GM18861 (cell line): ENCODE measurements around the gene ZNF385D.

Experiments used
- ATAC-seq: cut with Tn5 transposase; IDR thresholded peaks from one replicate; pipeline ENCODE4 v1.9.1; 2021; ENCODE audit not compliant: unreplicated experiment

Gene ZNF385D

DNA sequence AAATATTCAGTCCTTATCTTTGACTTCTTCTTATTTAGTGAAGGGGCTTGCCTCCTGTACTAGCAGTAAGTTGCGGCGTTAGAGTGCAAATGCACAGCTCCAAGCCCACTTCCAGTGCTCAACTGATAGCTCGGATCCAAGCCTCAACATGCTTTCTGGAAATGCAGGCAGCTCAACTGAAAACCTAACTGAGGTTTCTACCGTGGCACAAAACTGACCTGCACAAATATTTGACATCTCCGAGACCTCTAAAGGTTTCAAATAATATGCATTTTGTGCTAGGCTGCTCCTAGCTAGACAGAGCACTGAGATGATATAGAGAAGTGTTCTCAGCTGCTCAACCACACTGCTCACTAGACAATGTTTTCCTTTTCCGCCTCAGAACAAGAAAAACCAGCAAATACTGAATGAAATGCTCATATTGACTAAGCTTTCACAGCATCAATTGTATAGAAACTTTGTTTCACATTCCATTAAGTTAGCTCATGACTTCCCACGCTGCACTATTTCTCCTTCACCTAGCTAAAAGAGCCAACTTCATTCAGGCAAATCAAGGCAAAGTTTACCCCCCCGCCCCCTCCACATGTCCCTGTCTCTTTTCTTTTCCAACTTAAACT, 822 bp downstream of the ZNF385D start:
- no peak for ATAC-seq

DNA sequence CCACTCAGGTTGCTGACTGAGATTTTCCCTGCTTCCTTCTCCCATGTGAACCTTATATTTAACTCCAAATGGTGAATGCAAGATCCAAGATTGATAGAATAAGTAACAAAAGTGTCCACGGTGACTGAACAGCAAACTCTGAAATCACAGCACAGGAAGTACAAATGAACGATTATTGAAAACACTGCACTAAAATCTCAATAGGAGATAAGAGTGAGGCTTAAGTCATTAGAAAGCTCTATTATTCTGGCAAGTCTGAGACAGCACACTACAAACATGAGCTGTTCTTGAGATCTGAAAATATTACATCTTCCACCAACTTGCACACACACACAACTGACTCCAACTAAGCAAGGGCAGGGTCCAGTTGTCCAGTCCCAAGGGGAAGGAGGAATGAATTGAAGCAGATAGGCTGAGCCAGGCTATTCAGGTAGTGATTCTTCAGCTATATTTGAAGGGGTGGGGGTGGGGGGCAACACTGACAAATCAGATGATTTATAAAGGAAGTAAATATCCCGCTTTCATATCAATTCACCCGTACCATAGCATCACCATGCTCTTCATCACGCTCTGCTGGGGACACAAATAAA, 2.9 kb downstream of the ZNF385D start:
- ATAC-seq = no peak

- ATAC-seq = no peak
These were observed 3.6 kb downstream of the ZNF385D start for GRCh38 chr3:21747376-21747775.

DNA sequence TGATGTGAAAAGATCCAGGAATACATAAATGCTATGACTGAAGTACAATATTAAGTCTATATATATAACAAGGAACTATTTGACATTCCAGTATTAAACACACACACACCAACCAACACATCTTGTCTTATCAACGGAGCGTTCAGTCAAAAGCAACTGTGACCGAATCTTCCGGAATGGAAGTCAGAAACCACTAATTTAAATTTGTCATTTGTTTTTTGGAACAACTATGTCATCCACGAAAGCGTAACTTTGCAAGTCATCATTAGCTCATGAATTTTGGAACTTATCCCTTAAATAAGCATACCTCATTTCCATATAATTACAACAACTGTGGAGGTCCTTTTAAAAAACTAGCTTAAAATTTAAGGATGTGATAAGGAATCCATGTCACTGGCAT, 5.0 kb downstream of the ZNF385D start:
- ATAC-seq = no peak

DNA sequence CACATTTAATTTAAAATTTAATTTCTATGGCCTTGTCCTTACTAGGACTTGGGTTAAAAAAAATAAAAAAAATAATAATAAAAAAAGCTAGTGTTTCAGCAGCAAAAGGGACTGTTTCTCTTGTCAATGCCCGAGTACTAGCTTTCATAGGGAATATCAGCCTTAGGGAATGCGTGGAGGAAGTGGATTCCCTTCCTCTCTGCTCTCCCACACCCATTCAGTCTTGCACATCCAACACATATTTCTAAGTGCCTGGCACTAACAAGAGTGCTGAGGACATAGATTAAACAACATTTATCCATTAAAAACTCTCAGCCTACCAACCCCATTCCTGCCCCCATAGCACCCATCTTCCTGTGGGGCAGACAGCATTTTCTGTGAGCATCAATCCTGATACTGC, 6.2 kb downstream of the ZNF385D start:
- no peak for ATAC-seq

DNA sequence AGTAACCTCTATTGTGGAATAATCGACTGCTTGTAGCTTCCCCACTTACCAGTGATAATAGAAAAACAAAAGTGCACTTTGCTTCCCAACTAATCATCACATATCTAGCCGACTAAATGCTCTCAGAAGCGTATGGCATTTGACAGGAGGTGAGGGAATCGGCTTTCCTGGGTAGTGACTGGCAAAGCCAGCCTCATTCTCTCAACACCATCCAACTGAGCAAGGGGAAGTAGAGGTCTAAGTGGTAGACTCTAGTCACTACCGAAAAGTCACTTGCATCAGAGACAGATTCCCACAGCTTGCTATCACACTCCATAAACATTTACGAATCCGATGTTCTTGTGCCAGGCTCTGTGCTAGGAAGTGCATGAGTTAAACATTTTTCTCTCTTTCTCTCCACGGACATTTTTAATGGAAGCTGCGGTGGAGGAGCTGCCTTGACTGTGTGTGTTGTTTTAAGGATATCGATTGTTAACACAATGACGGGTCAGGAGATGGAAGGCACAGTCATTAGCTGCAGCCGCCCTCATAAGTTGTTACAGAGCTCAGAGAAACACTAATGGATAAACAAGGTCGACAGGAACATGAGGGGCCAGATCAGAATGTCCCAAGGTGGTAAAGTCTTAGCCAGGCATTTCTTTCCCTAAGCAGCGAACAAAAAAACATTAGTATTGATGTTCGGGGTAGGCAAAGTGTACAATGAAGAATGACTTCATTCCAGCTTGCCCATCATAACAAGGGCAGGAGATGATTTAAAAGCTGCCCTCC, 11.9 kb downstream of the ZNF385D start:
- ATAC-seq = no peak

DNA sequence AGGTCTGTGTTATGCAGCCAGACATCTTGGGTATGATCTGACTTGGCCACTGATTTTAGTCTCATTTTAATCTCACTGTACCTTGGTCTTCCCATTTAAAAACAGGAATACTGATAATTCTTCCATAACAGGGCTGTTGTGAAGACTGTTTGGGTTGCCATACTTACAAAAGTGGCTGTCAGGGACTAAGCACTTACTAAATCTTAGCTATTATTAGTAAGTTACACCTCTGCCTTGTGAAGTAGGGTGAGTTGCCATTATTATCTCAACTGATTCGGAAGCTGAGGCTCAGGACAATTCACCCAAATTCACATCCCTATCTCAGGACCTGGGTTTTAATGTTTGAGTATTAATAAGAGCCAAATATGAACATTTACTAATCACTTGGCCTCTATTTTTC, 12.7 kb downstream of the ZNF385D start:
- no peak for ATAC-seq

- no peak for ATAC-seq
These were observed 16.3 kb downstream of the ZNF385D start for GRCh38 chr3:21734746-21735145.

DNA sequence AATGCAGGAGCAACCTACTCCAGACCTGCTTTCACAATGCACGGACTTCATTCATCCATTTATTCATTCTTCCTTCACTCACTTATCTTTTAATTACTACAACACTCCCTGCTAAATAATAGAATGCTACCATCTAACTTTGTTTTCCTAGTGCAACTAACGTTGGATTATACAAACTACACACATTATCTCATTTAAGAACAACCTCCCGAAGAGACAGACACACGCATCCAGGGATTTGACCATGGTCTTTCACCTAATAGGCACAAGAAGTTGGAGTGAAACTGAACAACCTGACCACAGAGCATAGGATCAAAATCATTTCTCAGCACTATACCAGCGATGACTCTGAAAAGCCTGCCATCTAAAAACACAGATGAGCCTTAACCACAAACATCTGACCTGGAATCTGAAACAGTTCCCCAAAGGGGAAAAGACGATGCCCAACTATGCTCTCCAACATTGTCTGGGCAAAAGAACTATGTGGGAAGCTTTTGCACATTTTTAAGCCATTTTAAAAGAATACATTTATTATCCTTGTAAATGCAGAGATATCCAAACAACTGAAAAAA, 21.0 kb downstream of the ZNF385D start:
- ATAC-seq = no peak

GRCh38 chr3:21729331-21729730, 21.7 kb downstream of the ZNF385D start:
- ATAC-seq = no peak

GRCh38 chr3:21722768-21723167, 28.2 kb downstream of the ZNF385D start:
- no peak for ATAC-seq

DNA sequence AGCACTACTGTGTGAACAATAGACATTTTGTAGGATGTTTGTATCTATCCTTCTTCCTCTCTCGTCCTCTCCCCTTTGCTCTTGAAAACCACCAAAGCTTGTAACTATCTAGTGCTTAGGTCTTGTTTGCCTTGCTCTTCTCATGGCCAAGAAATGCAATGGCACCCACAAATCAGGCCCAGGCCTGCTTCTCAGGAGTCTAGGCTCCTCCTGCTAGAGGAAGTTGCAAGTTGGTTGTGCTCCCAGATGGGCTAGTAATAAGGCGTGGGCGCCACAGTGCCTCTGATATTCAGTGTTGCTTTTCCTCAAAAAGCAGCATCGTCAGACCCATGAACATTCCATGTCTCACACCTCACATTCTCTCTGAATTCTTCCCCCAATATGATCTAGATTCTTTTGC, 28.7 kb downstream of the ZNF385D start:
- ATAC-seq = no peak

DNA sequence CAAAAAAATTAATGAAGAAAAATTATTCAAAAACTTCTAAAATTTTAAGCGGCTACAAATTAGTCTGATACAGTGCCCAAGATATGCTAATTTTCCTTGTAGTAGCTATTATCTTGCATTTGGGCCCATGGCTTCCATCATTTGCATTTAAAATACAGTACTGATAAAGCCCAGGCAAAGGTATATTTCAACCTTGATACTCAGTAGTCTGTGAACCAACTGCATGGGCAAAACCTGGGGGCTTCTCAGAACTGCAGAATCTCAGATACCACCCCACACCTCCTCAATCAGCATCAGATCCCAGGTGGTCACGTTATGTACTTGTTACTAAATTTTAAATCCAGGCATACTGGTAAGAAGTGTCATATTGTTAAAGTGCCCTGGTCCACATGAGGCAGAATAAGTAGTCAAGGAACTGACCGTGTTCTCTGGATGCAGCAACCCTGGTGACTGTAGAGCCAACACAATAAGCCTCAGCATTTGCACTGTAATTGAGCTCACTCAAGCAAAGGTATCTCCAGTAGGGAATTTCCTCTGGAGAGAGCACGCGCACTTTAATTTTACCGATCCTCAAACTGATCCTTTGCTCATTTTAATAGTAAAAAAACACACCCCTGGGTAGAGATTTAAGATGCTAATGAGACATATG, 31.9 kb downstream of the ZNF385D start:
- no peak for ATAC-seq

DNA sequence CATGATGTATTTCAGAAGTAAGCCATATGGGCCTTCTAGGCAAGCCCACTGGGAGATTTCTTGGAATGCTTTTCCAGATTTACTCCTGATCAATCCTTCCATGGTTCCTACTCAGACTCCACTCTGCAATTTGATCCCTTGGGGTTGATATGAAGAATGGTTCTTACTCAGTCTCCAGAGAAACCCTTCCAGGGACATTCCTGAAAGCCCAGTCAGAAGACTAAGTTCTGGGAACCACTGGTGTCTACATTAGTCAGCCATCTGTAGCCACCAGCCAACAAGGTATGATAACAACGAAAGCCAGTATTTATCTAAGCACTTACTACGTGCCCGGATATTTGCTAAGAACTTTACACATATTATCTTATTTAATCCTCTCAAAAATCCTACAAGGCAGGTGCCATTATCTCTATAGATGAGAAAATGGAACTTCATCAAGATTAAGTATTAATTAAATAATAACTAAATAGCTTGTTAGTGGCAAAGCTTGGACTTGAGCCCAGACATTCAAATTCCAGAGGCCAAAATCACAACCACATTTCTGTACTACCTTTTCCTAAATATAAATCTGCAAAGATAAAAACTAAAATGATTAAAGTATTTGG, 32.7 kb downstream of the ZNF385D start:
- ATAC-seq = no peak

DNA sequence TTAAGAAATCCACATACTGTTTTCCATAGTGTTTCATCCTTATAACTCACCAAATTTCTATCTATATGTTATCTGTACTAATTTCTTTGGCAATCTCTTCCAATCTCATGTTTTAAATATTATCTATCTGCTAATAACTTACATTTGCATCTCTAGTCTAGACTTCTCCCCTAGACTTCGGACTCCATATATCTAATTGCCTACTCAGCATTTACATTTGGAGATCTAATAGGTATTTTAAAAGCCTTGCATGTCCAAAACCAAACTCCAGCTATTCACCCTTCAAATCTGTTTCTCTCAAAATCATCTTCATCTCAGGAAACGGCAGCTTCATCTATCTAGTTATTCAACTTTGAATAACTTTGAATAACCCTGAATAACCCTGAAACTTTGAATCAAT, 35.3 kb downstream of the ZNF385D start:
- ATAC-seq = no peak

DNA sequence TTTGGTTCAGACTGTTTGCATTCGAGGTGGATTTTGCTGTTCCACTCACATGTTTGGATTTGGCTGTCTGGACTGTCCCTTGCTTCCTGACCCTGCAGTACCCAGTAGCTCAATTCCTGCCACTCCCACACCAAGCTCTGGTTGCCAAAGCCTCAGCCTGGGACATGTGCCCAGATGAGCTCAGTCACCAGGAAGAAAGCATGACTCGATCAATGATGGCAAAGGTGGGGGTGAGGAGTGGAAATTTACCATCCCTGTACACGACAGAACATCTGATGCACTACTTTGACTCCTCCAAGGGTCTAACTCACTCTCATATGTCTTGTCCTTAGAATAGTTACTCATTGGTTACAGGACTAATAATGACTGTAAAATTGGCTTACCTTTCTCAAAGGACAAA, 45.2 kb downstream of the ZNF385D start:
- no peak for ATAC-seq

- ATAC-seq = no peak
These were observed 46.2 kb downstream of the ZNF385D start for GRCh38 chr3:21704796-21705195.

DNA sequence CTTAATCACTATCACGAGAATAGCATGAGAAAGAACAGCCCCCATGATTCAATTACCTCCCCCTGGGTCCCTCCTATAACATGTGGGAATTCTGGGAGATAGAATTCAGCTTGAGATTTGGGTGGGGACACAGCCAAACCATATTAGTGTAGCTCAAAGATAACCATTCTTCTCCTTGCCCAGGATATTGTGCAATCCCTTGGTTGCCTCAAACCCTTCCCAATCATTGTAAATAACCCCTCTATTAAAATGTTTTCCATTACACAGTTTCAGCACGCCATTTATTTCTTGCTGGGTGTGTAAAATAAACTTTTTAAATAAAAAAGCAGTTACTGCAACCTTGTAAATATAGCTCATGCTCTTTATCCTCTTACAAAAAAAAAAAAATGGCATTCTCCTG, 47.7 kb downstream of the ZNF385D start:
- ATAC-seq = no peak

GRCh38 chr3:21697707-21698106, 53.3 kb downstream of the ZNF385D start:
- ATAC-seq = no peak

- no peak for ATAC-seq
These were observed 56.5 kb downstream of the ZNF385D start for GRCh38 chr3:21694506-21694905.

DNA sequence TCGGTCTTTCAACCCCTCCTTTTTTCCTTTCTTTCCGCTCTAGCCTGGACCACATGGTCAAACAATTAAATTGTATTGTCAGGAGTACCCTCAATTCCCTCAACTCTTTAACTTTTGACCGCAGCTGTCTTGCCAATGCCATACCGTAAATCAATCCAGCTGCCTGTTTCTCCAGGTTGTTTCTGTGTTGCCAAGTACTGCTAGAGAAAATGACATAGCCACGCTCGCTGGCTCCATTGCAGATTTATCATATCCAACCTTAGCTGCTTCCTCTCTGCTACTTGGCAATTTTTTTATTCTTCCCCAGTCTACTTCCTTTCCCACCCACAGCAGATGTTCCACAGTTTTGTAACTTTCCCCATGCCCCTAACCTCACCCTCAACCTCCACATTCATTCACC, 60.0 kb downstream of the ZNF385D start:
- no peak for ATAC-seq
